ENCODE results near the gene PTPRD. TPM values are rescaled to one million over a fixed set of nuclear protein-coding genes. Genes with fewer than 3 reads are reported as not detected.

The PTPRD gene
- total RNA-seq, 1 experiment from 2014 or later, result not detected

GRCh38 chr9:9041756-9042155 is 1571.0 kb downstream of the PTPRD start:
- H3K9me3 Mint-ChIP-seq (ENCODE audit: unreplicated experiment), result no peaks in the 10 kb centered on the region
- H3K27ac Mint-ChIP-seq (ENCODE audit: low read depth, unreplicated experiment), result no peak overlapping the region
- TF ChIP-seq, protein P1, sequence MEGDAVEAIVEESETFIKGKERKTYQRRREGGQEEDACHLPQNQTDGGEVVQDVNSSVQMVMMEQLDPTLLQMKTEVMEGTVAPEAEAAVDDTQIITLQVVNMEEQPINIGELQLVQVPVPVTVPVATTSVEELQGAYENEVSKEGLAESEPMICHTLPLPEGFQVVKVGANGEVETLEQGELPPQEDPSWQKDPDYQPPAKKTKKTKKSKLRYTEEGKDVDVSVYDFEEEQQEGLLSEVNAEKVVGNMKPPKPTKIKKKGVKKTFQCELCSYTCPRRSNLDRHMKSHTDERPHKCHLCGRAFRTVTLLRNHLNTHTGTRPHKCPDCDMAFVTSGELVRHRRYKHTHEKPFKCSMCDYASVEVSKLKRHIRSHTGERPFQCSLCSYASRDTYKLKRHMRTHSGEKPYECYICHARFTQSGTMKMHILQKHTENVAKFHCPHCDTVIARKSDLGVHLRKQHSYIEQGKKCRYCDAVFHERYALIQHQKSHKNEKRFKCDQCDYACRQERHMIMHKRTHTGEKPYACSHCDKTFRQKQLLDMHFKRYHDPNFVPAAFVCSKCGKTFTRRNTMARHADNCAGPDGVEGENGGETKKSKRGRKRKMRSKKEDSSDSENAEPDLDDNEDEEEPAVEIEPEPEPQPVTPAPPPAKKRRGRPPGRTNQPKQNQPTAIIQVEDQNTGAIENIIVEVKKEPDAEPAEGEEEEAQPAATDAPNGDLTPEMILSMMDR (IDR thresholded peaks at IDR 0.05; ENCODE audit: unreplicated experiment), result no peak
- H3K4me1 Mint-ChIP-seq (ENCODE audit: insufficient read depth, unreplicated experiment), result no peaks in the 10 kb centered on the region
- DNase-seq (ENCODE audit: unreplicated experiment), result no peak
- intact Hi-C loops (cut with micrococcal nuclease), result no loop called here
- ChIA-PET CTCF (interaction anchor here (0.9 kb wide), 1 partner anchor 146 kb away, joined by 4 read pairs; no protein-coding TSS in a partner anchor), POLR2A (no interaction called here)
- H3K4me3 Mint-ChIP-seq (ENCODE audit: unreplicated experiment), result no peak overlapping the region
- no peaks in the 10 kb centered on the region for H3K36me3 Mint-ChIP-seq (ENCODE audit: insufficient read depth, unreplicated experiment)
- BruUV-seq (replicated peaks), result no TSS peak
- H3K27me3 Mint-ChIP-seq (ENCODE audit: insufficient read depth, unreplicated experiment), result no peaks in the 10 kb centered on the region

- Mint-ChIP-seq H3K4me3 (ENCODE audit: unreplicated experiment) (no peak overlapping the region), H3K36me3 (ENCODE audit: insufficient read depth, unreplicated experiment) (no peaks in the 10 kb centered on the region), H3K9me3 (ENCODE audit: unreplicated experiment) (peaks cover 14% of the 10 kb centered on the region), H3K27me3 (ENCODE audit: insufficient read depth, unreplicated experiment) (no peaks in the 10 kb centered on the region), H3K4me1 (ENCODE audit: insufficient read depth, unreplicated experiment) (no peaks in the 10 kb centered on the region), H3K27ac (ENCODE audit: low read depth, unreplicated experiment) (no peak overlapping the region)
- CTCF ChIA-PET, result interaction anchor here (0.7 kb wide), 1 partner anchor 70 kb away, joined by 3 read pairs; no protein-coding TSS in a partner anchor
- no TSS peak for BruUV-seq (replicated peaks)
- TF ChIP-seq, protein P1 (IDR thresholded peaks at IDR 0.05; ENCODE audit: unreplicated experiment), result no peak
- intact Hi-C loops (cut with micrococcal nuclease), result no loop called here
- no peak for DNase-seq (ENCODE audit: unreplicated experiment)
- POLR2A ChIA-PET, result interaction anchor here (0.7 kb wide), 1 partner anchor 27 kb away, joined by 3 read pairs; no protein-coding TSS in a partner anchor
Measured at GRCh38 chr9:9033022-9033421, 1579.8 kb downstream of the PTPRD start.

DNA sequence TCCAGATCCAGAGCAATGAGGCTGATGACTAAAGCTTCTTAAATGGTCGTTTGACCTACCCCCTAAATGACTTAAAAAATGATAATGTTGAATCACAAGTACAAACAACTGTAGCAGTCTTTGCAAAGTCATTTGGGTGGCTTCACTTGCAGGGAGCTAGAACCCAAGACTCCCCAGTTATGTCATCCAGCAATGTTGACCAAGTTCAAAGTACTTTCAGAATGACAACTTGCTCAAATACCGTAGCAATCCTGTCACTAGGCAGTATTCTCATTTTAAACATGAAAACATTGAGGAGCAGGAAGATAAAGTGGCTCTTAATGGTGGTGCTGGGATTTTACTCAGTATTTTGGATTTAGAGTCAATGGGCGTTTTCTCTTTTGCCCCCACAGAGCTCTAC is 1596.2 kb downstream of the PTPRD start:
- intact Hi-C loops (cut with micrococcal nuclease), result no loop called here
- H3K36me3 Mint-ChIP-seq (ENCODE audit: insufficient read depth, unreplicated experiment), result no peaks in the 10 kb centered on the region
- no peaks in the 10 kb centered on the region for H3K4me1 Mint-ChIP-seq (ENCODE audit: insufficient read depth, unreplicated experiment)
- BruUV-seq (replicated peaks), result no TSS peak
- H3K9me3 Mint-ChIP-seq (ENCODE audit: unreplicated experiment), result peaks cover 13% of the 10 kb centered on the region
- TF ChIP-seq, protein P1 (IDR thresholded peaks at IDR 0.05; ENCODE audit: unreplicated experiment), result no peak
- POLR2A ChIA-PET, result no interaction called here
- no peak for DNase-seq (ENCODE audit: unreplicated experiment)
- H3K27ac Mint-ChIP-seq (ENCODE audit: low read depth, unreplicated experiment), result no peak overlapping the region
- CTCF ChIA-PET, result no interaction called here
- H3K4me3 Mint-ChIP-seq (ENCODE audit: unreplicated experiment), result no peak overlapping the region
- no peaks in the 10 kb centered on the region for H3K27me3 Mint-ChIP-seq (ENCODE audit: insufficient read depth, unreplicated experiment)

DNA sequence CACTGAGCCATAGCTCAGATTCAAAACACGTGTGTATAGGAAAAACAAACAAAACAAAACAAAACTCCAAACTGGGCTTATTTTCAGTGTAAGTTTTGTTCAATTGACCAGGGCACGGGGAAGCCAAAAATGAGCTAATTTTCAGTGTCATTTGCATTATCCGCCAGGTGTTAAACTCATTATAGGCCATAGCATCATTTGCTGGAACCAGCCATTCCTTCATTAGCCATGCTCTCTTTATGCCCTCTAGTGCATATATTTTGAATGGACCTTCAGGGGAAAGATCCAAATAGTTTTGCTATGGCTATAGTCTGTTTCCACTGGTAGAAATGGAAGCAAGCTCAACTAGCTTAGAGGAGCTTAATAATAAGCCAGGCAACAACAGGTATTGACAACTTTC is 1608.0 kb downstream of the PTPRD start:
- intact Hi-C loops (cut with micrococcal nuclease), result loop anchor here (5.0 kb wide), 2 partner anchors 108 to 1433 kb away; no protein-coding TSS in a partner anchor
- TF ChIP-seq, protein P1 (IDR thresholded peaks at IDR 0.05; ENCODE audit: unreplicated experiment), result no peak
- H3K27ac Mint-ChIP-seq (ENCODE audit: low read depth, unreplicated experiment), result no peak overlapping the region
- no peaks in the 10 kb centered on the region for H3K4me1 Mint-ChIP-seq (ENCODE audit: insufficient read depth, unreplicated experiment)
- H3K9me3 Mint-ChIP-seq (ENCODE audit: unreplicated experiment), result no peaks in the 10 kb centered on the region
- no TSS peak for BruUV-seq (replicated peaks)
- no peak for DNase-seq (ENCODE audit: unreplicated experiment)
- ChIA-PET CTCF (interaction anchor here (0.6 to 0.7 kb wide), 4 partner anchors 968 to 1663 kb away, joined by 3 read pairs; no protein-coding TSS in a partner anchor), POLR2A (no interaction called here)
- H3K27me3 Mint-ChIP-seq (ENCODE audit: insufficient read depth, unreplicated experiment), result no peaks in the 10 kb centered on the region
- H3K4me3 Mint-ChIP-seq (ENCODE audit: unreplicated experiment), result no peak overlapping the region
- no peaks in the 10 kb centered on the region for H3K36me3 Mint-ChIP-seq (ENCODE audit: insufficient read depth, unreplicated experiment)
